ENCODE results near the gene KCNN1. TPM values are rescaled to one million over a fixed set of nuclear protein-coding genes. Genes with fewer than 3 reads are reported as not detected.
A peak's percentile ranks its signal among the peaks of the same experiment; 100 is the strongest.

Gene KCNN1
- total RNA-seq, 1 donor from 2014 or later = under 0.01 TPM

- peak; percentile 66 for DNase-seq (ENCODE audit: low read depth, low spot score)
Observed at GRCh38 chr19:17947815-17948513, 18.9 kb upstream of the KCNN1 start.

GRCh38 chr19:17948514-17948900 lies 18.4 kb upstream of the KCNN1 start:
- no peak for DNase-seq (ENCODE audit: low read depth, low spot score)

- DNase-seq (ENCODE audit: low read depth, low spot score) = no peak
Observed at GRCh38 chr19:17948931-17949930, 17.7 kb upstream of the KCNN1 start.

- DNase-seq (ENCODE audit: low read depth, low spot score) = no peak
Observed at GRCh38 chr19:17949956-17950309, 17.0 kb upstream of the KCNN1 start.

- no peak for DNase-seq (ENCODE audit: low read depth, low spot score)
Observed at GRCh38 chr19:17950310-17951156, 16.4 kb upstream of the KCNN1 start.

GRCh38 chr19:17951157-17951989 lies 15.5 kb upstream of the KCNN1 start:
- no peak for DNase-seq (ENCODE audit: low read depth, low spot score)

GRCh38 chr19:17951990-17952976 lies 14.6 kb upstream of the KCNN1 start:
- no peak for DNase-seq (ENCODE audit: low read depth, low spot score)

GRCh38 chr19:17953316-17953801 lies 13.5 kb upstream of the KCNN1 start:
- no peak for DNase-seq (ENCODE audit: low read depth, low spot score)

- DNase-seq (ENCODE audit: low read depth, low spot score) = no peak
Observed at GRCh38 chr19:17953869-17954268, 13.0 kb upstream of the KCNN1 start.

GRCh38 chr19:17954401-17954800 lies 12.5 kb upstream of the KCNN1 start:
- no peak for DNase-seq (ENCODE audit: low read depth, low spot score)

- DNase-seq (ENCODE audit: low read depth, low spot score) = no peak
Observed at GRCh38 chr19:17957149-17957849, 9.6 kb upstream of the KCNN1 start.

- no peak for DNase-seq (ENCODE audit: low read depth, low spot score)
Observed at GRCh38 chr19:17957885-17958284, 9.0 kb upstream of the KCNN1 start.

- no peak for DNase-seq (ENCODE audit: low read depth, low spot score)
Observed at GRCh38 chr19:17963936-17964691, 2.8 kb upstream of the KCNN1 start.

- DNase-seq (ENCODE audit: low read depth, low spot score) = no peak
Observed at GRCh38 chr19:17965370-17966128, 1.4 kb upstream of the KCNN1 start.

- no peak for DNase-seq (ENCODE audit: low read depth, low spot score)
Observed at GRCh38 chr19:17966129-17966483, 801 bp upstream of the KCNN1 start.

- no peak for DNase-seq (ENCODE audit: low read depth, low spot score)
Observed at GRCh38 chr19:17967257-17968051, 547 bp downstream of the KCNN1 start.

GRCh38 chr19:17968362-17968761 lies 1.5 kb downstream of the KCNN1 start:
- DNase-seq (ENCODE audit: low read depth, low spot score) = no peak
